BE2C (cell line): ENCODE data around the gene ELF2.
"Not testable (repeated sequence)": the region's sequence is repeated elsewhere in the genome, so short reads cannot be mapped to it uniquely, and the experiment has no call there.

Source experiments
- DNase-seq: peaks from one replicate; pipeline ENCODE4 v3.0.0-alpha.2; 2020
- H3K27me3 ChIP-seq: fragments of 250-450 bp; sonication (Bioruptor Pico); 2 replicates; pipeline ENCODE4 v1.5.1; 2020; ENCODE audit warnings: mild to moderate bottlenecking
- H3K36me3 ChIP-seq: fragments of 250-450 bp; sonication (Bioruptor Pico); 2 replicates; pipeline ENCODE4 v1.5.1; 2020; ENCODE audit warnings: mild to moderate bottlenecking
- H3K4me1 ChIP-seq: fragments of 250-450 bp; sonication (Bioruptor Pico); 2 replicates; pipeline ENCODE4 v1.5.1; 2020
- H3K4me3 ChIP-seq: 2 replicates; pipeline ENCODE4 v1.5.1; 2011; ENCODE audit warnings: low read depth, low read length
- H3K9me3 ChIP-seq: fragments of 250-450 bp; sonication (Bioruptor Pico); 2 replicates; pipeline ENCODE4 v1.5.1; 2020
- TF ChIP-seq, protein P1 (sequence below): IDR thresholded peaks from 2 replicates; pipeline ENCODE4 v1.5.1; 2012; ENCODE audit warnings: mild to moderate bottlenecking, low read depth, low read length

Gene ELF2

DNA sequence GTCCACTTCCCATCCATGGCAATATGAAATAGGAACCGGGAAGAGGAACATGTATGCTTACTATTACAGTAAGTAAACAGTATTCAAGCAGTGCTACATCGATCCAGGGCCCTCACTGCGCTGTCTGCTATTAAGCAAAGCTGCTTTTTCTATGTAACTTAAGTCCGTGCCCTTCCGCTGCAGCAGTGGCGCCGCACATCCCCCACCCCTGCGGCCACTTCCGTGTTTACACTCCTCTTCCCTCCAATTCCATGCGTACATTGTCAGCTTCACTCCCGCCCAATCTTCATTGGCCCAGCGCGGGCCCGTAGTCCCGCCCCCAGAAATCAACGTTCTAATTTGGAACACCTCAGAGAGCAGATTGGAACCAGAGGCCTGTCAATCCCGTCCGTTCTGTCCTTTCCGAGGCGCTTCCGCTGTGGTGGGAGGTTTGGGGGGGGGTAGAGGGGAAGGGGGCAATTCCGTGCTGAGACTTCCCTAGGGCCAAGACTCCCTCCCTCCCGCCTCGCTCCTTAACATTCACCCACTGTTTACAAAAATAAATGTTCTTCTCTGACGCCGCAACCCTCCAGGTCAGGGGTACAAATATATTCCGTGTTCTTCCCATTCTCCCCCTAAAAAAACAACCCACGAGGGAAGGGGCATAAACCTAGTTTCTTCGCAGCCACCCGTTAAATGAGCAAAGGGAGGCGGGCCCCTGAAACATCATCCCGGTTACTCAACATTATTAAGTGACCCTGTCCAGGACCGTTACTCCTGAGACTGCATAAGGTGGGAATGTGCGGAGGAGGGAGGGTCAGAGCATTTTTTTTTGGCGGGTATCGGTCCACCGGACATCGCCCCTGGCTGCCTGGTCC, 94.0 kb downstream of the ELF2 start:
- H3K4me3 ChIP-seq, result peak overlapping the region; percentile 90
- no peaks in the 10 kb centered on the region for H3K36me3 ChIP-seq
- H3K4me1 ChIP-seq, result no peaks in the 10 kb centered on the region
- peak; percentile 96 for DNase-seq
- TF ChIP-seq, protein P1, sequence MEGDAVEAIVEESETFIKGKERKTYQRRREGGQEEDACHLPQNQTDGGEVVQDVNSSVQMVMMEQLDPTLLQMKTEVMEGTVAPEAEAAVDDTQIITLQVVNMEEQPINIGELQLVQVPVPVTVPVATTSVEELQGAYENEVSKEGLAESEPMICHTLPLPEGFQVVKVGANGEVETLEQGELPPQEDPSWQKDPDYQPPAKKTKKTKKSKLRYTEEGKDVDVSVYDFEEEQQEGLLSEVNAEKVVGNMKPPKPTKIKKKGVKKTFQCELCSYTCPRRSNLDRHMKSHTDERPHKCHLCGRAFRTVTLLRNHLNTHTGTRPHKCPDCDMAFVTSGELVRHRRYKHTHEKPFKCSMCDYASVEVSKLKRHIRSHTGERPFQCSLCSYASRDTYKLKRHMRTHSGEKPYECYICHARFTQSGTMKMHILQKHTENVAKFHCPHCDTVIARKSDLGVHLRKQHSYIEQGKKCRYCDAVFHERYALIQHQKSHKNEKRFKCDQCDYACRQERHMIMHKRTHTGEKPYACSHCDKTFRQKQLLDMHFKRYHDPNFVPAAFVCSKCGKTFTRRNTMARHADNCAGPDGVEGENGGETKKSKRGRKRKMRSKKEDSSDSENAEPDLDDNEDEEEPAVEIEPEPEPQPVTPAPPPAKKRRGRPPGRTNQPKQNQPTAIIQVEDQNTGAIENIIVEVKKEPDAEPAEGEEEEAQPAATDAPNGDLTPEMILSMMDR, result no peak
- H3K9me3 ChIP-seq, result no peaks in the 10 kb centered on the region
- H3K27me3 ChIP-seq, result no peaks in the 10 kb centered on the region

DNA sequence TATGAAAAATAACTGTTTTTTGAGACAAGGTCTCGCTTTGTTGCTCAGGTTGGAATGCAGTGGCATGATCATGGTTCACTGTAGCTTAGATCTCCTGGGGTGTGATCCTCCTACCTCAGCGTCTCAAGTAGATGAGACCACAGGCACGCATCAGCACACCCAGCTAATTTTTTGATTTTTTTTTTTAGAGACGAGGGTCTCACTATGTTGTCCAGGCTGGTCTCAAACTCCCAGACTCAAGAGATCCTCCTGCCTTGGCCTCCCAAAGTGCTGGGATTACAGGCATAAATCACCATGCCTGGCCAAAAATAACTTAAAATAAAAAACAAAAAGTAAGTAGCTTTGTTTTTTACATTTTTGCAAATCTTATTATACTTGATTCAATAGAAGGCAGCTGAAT, 98.1 kb downstream of the ELF2 start:
- H3K4me3 ChIP-seq, result no peak overlapping the region
- no peaks in the 10 kb centered on the region for H3K27me3 ChIP-seq
- H3K4me1 ChIP-seq, result peaks cover 3% of the 10 kb centered on the region; the same call in 1 of the 2 replicates
- H3K9me3 ChIP-seq, result no peaks in the 10 kb centered on the region
- H3K36me3 ChIP-seq, result no peaks in the 10 kb centered on the region
- DNase-seq, result no peak
- TF ChIP-seq, protein P1, result no peak

GRCh38 chr4:139077567-139078355, 99.3 kb downstream of the ELF2 start:
- H3K27me3 ChIP-seq, result no peaks in the 10 kb centered on the region
- no peaks in the 10 kb centered on the region for H3K36me3 ChIP-seq
- TF ChIP-seq, protein P1, result no peak
- H3K4me1 ChIP-seq, result peaks cover 3% of the 10 kb centered on the region; the same call in 1 of the 2 replicates
- no peak overlapping the region for H3K4me3 ChIP-seq
- no peak for DNase-seq
- H3K9me3 ChIP-seq, result no peaks in the 10 kb centered on the region

GRCh38 chr4:139076016-139076744, 100.8 kb downstream of the ELF2 start:
- TF ChIP-seq, protein P1, result no peak
- peaks cover 3% of the 10 kb centered on the region; the same call in 1 of the 2 replicates for H3K4me1 ChIP-seq

DNA sequence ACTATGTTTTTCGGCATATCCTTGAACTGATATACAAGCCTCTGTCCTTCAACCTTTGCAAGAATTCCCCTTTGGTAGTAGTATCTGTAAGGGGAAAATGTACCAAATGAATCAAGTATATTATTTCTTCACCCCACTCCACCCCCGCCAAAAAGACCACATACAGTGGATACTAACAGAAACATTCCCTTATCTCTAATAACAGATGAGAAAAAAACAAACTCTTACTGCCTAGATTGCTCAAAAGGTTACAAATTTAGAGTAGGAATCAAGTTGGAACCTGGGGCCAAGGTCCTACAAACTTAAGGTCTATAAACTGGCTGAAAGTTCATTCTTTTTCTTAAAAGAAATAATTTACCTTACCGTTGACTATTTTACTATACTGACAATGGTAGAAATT, 116.4 kb downstream of the ELF2 start:
- Histone ChIP-seq H3K9me3 (no peaks in the 10 kb centered on the region), H3K27me3 (no peaks in the 10 kb centered on the region), H3K36me3 (peaks cover 48% of the 10 kb centered on the region), H3K4me3 (no peak overlapping the region), H3K4me1 (no peaks in the 10 kb centered on the region)
- TF ChIP-seq, protein P1, result no peak
- no peak for DNase-seq

More at GRCh38 chr4:139076016-139076744, 100.8 kb downstream of the ELF2 start:
- H3K4me3 ChIP-seq, result no peak overlapping the region
- no peak for DNase-seq
- no peaks in the 10 kb centered on the region for H3K27me3 ChIP-seq
- no peaks in the 10 kb centered on the region for H3K9me3 ChIP-seq
- H3K36me3 ChIP-seq, result peaks cover 9% of the 10 kb centered on the region

- H3K4me1 ChIP-seq, H3K27me3 ChIP-seq, DNase-seq, H3K4me3 ChIP-seq, H3K9me3 ChIP-seq: not testable (repeated sequence)
- peaks cover 36% of the 10 kb centered on the region for H3K36me3 ChIP-seq
These were observed 118.0 kb downstream of the ELF2 start for GRCh38 chr4:139059026-139059425.
